Measurements from ENCODE around the gene STEAP1.
"Not testable (repeated sequence)": the region's sequence is repeated elsewhere in the genome, so short reads cannot be mapped to it uniquely, and the experiment has no call there.

The STEAP1 gene

DNA sequence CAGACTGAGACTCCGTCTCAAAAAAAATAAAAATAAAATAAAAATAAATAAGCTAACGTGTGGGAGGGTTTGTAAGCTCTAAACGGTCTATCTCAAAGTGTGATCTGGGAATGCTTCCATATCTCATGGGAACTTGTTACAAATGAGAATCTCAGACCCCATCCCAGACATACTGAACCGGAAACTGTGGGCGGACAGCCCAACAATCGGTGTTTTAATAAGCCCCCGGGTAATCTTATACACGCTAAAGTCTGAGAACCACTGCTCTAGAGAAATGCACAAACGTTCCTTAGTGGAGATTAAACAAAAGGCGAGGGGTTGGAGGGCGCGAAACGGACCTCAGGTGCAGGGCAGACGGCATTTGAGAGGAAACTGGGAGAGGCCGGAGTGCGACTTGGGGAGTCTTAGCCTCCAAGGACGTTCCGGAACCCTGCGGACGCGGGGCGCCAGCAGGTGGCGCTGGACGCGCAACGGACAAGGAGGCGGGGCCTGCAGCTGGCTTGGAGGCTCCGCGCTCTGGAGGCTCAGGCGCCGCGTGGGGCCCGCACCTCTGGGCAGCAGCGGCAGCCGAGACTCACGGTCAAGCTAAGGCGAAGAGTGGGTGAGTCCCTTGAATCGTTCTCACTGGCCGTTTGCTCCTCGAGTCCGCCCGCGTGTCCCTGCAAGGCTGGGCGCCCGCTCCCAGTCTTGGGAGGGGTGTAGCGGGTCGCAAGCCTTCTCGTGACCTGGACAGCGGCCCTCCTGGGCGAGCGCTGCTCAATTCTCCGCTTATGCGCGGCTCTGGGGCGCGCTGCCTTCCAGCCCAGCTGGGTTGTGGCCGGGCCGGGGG lies at the start of gene STEAP1:
Gene STEAP1 (plus strand): TSS at position 527 of the 829 bp plus-strand sequence. CDS start 5,320 bp downstream, outside the sequence.
- peak; percentile 73 for DNase-seq (ENCODE audit: low spot score)

DNA sequence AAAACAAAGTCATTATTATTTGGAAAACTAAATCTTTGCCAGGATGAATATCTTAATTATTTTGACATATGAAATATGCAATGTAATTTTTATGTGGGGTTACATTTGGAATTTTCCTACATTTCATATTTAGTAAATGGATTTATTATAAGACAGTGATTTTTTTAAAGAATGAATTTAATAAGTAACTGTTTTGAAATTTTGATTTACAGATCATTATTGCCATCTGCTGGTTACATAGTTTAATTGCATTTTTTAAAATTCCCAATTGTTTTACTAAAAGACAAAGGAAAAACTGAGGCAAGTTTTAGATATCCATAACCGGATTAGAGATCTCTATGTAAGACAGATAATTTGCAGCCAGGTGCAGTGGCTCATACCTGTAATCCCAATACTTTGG lies 39.3 kb upstream of the STEAP1 start:
- DNase-seq (ENCODE audit: low spot score), result not testable (repeated sequence)

DNA sequence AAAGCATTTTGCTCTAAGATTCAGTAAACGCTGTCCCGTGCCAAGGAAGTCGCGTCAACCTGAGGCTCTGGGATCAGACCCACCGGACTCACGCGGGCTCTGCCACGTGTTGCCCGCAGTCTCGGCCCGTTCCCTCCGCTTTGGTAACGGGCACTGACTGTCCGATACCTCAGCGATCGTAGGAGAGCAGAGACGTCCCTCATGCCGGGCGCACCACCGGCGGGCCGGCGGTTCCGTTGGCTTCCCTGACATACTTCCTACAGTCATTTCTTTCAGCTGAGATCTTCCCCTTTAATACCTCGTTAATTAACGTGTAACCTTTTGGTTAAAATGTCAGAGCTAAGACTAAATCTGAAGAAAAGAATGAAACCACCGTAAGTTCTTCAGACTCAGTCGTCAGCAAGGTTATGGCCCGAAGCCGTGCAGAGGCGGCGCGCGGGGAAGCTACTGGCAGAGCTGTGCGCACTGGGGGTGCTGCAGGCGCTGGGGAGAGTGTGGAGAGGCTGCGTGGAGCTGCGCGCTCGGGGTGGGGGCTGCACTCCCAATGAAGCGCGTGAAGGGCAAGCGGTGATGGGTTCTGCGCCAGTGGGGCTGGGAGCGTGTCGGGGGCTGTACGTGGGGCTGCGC lies 35.6 kb upstream of the STEAP1 start:
- DNase-seq (ENCODE audit: low spot score), result not testable (repeated sequence)

DNA sequence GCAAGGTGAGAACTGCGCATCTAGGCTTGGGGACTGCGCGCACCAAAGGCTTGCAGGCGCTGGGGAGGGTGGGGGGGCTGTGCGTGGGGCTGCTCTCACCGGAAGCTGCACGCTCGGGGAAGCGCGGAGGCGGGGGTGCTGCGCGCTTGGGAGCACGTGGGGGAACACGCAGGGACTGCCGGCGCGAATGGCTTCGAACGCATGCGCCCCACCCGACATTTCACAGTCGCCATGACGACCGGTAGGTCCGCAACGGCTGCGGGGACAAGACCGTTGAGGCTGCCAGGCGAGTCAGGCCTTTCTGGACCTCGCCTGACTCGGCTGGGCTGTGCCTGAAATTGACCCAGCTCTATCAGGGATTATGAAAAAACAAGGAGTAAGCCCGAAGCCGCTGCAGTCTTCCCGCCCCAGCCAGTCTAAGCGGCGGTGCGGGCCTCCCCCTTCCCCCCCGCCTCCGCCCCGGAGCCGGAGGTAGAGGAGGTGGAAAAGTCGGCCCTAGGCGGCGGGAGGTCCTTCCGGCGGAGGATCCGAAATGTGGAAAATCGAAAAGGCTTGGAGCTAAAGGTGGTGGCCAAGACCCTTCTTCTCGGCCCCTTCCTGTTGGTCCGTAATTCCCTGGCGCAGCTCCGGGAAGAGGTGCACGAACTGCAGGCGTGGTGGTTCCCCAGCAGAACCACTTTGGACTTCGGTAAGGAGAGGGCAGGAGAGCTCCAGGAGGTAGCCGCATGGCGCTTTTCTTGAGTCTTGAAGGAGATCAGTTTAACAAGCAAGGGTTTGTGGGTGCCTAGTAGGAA lies 34.9 kb upstream of the STEAP1 start:
- DNase-seq (ENCODE audit: low spot score), result peak; percentile 24

DNA sequence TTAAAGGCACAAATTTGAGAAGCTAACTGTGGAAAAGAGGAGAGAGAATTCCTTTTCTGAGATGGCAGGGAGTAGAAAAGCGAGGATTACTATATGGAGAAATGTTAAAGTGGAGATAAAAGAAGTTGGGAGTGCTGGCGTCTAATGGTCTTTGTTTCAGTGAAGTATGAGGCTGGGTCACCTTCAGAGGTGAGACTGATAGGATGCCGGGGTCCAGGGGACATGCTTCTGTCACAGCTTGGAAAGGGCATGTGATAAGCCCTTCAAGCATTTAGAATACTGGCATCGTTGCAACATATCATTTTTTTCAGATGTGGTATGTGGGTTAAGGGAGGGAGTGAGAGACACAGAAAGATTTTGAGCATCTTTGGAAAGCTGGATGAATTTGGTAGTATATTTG lies 34.1 kb upstream of the STEAP1 start:
- not testable (repeated sequence) for DNase-seq (ENCODE audit: low spot score)

DNA sequence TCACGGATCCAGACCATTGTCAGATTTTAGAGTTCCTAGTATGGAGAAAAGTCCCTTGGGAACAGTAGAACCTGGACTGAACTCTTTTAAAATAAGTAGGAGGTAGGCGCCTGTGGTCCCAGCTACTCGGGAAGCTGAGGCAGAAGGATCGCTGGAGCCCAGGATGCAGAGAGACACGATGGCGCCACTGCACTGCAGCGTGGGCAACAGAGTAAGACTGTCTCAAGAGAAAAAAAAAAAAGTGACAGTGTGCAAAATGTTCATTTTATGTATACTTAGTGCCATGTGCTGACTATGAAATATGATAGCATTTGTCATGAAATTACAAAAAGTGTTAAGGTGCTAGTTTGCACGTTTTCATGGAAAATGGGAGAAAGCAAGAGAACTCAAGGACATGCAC lies 22.5 kb upstream of the STEAP1 start:
- not testable (repeated sequence) for DNase-seq (ENCODE audit: low spot score)

DNA sequence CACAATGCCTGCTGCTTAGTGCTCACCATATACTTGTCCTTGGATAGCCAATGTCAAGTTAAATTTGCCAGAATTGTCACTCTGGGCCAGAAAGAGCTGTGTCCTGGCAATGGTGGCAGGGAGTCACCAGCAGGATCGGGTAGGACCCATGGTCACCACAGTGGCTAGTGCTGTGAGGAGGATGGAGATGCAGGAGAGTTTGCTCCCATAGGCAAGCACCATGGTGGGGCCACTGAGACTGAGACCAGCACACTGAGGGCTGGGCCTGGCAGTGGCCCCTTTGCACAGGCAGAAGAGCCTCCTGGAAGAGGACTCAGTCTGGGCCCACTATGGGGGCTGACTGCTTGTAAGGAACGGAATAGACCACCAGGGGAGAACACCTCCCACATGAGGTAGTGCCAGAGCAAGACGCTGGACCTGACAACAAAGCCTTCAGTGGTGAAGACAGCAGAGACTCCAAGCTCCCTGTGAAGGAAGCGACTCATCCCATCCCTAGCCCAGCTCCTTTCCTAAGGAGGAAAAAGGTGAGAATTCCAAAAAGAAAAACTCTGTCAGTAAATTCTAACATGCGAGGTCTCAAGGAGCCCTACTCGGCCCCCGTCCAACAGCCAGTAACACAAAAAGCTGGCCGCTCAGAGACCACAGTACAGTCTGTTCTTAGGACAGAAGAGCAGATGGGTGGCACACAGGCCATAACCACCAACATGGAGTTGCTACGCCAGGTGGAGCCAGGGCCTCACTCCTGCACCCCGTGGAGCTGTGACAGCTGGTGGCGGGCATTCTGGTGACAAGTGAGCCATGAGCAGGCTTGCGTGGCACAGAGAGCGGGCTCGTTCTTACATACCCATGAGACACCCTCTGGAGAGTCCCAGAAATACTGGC lies 6.9 kb upstream of the STEAP1 start:
- not testable (repeated sequence) for DNase-seq (ENCODE audit: low spot score)

DNA sequence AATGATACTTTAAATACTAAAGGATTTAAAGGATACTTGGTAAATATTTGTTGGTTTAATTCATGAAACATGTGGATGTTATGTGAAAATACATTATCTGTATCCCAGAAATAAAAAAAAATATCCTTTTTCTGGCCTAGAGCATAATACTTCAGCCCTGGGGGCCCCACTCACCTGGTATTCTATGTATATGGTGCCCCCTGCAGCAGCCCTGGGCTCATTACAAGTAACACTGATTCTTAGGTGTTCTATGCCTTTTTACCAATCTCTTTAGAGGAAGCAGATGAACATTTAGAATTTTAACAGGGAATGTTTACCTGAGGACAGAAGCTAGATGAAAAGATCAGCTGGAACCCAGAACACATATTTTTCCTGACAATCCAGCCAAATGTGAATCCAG lies 4.8 kb upstream of the STEAP1 start:
- not testable (repeated sequence) for DNase-seq (ENCODE audit: low spot score)

DNA sequence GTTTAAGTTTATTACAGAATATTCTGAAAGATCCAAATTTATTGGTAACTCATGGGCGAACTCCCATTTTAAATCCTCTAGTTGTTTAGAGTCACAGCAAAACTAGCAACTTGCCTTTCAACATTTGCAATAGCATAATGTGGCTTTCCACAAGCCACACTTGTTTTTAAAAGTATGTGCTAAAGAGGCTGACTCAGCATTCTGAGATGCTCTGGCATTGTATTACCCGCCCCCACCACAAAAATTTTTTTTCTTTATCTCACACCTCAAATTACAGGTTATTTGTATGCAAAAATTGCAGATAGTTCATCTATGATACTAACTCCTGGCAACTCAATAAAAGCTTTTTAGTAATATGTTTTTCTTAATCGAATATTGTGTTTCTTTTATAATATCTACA lies 2.4 kb upstream of the STEAP1 start:
- DNase-seq (ENCODE audit: low spot score), result not testable (repeated sequence)

DNA sequence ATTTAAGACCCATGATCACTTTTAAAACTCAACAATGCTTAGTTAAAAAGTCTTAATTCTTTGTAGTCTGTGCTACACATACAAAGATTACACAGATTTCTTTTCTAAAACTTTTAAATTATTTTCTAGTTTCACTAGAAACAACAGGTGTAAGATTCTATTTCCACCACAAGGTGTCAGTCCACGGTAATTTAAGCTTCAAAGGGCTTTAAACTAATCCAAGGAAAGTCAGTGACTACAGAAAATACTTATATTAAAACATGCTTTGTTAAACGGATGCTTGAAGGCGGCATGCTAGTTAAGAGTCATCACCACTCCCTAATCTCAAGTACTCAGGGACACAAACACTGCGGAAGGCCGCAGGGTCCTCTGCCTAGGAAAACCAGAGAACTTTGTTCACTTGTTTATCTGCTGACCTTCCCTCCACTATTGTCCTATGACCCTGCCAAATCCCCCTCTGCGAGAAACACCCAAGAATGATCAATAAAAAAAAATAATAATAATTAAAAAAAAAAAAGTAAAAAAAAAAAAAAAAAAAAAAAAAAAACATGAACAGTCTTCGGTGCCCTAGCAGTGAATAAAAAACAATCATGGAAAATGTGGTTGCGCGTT lies 1.5 kb upstream of the STEAP1 start:
- peak; percentile 11 for DNase-seq (ENCODE audit: low spot score)

DNA sequence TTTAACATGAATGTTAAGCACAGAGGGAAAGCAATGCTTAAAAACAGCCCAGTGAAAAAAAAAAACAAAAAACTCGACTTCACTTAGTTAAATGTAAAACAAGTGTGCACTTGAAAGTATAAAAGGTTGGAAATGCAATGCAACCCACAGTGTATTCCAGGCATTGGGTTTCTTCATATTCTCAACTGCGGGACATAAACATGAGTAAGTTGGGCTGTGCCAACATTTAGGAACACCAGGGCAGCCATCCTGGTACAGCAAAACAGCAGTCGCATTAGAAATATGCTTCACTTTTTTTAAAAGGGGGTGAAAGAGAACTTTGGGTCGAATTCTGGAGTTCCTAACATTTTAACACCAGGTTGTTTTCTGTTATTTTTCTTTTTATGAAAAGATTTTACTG lies 937 bp downstream of the STEAP1 start:
- DNase-seq (ENCODE audit: low spot score), result no peak

DNA sequence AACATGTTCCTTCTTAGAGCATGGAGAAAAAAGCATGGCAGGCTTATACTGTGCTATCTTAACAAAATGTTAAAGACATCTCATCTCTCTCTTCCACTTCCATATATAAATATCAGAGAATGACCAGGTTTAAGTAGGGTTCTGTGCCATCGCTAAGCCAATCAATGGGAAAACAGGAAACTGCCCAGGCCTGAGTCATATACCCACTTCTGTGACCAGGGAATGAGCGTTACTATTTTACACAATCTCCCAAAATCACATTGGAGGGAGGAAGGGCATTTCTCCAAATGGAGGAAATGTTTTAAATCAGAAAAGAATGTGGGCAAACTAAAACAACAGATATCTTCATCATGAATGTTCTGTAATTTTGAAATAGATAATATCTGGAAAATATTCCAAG lies 3.1 kb downstream of the STEAP1 start:
- DNase-seq (ENCODE audit: low spot score), result not testable (repeated sequence)

DNA sequence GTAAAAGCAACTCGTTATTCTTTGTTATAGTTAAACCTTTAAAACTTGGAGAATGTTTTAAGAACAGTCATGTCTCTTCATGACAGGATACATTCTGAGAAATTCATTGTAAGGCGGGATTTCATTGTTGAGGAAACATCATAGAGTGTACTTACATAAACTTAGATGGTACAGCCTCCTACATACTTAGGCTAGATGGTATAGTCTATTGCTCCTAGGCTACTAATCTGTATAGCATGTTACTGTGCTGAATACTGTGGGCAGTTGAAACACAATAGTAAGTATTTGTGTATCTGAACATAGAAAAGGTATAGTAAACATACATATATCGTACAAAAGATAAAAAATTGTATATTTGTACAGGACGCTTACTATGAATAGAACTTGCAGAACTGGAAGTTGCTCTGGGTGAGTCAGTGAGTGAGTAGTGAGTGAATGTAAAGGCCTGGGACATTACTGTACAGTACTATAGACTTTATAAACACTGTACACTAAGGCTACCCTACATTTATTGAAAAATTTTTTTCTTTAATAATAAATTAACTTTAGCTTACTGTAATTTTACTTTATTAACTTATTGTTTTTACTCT lies 3.6 kb downstream of the STEAP1 start:
- DNase-seq (ENCODE audit: low spot score), result not testable (repeated sequence)

DNA sequence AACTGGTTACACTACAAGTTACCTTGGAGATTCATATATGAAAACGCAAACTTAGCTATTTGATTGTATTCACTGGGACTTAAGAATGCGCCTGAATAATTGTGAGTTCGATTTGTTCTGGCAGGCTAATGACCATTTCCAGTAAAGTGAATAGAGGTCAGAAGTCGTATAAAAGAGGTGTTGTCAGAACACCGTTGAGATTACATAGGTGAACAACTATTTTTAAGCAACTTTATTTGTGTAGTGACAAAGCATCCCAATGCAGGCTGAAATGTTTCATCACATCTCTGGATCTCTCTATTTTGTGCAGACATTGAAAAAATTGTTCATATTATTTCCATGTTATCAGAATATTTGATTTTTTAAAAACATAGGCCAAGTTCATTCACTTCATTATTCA lies 9.3 kb downstream of the STEAP1 start:
- no peak for DNase-seq (ENCODE audit: low spot score)

DNA sequence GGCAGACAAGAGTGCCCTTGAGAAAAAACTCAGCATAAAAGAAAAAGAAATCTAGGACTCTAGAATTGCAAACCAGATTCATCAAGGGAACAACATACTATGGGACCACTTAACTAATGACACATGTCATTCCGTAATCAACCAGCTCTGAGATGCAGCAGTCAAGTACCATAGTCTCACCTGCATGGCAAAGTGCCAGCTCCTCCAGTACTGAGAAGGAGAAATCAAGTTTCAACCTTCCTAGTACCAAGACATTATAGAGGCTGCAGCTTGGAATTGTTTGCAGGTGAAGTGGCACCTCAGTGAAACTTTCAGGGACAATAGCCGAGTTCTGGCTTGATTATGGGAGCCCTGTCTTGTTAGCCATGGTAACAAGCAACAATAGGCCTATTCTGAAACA lies 11.5 kb downstream of the STEAP1 start:
- DNase-seq (ENCODE audit: low spot score), result no peak

DNA sequence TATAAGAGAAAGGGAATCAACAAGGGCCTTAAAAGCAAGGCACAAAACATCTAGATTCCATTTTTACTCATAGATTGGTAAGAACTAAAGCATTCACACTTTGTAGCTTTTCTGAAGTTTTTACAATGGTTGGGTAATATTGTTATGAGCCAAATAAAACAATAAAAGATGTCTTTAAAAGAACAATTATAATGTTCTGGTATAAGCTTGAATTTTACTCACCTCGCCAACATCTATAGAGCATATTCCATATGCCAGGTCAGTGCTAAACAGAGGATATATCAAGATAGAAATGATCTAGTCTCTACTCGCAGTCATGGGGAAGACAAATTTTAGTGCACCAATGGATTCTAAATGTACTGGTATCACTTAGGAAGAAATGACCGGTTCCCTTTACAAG lies 11.9 kb downstream of the STEAP1 start:
- DNase-seq (ENCODE audit: low spot score), result no peak

DNA sequence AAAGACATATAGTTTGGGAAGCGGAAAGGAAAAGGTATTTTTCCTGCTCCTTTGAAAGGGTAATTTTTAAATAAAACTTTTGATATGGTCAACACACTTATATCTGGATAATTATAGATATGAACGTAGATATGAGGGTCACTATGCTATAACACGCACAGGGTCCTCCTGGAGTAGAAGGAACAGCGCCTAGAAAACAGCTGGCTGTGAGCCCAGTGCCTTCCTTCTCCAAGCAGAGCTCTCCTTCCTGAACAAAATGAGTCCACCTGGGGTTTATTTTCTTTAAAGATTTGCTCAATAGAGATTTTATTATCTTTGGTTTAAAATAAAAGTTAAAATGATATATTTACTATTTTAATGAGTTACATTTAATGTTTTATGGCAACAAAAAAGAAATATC lies 13.1 kb downstream of the STEAP1 start:
- no peak for DNase-seq (ENCODE audit: low spot score)

DNA sequence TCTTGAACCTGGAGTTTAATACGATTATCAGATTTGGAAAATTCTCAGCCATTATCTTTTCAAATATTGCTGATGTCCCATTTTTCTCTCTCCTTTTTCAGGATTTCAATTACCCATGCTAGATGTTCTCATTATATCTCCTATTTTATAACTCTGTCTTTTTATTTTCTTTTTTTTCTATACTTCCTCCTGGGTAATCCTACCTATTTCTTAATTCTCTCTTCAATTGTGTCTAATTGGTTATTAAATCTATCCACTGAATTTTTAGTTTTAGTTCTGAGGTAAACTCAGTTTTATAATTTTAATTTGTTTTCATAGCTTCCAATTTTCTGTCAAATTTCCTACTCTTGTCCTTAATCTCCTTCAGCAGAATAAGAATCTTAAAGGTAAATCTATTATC lies 15.6 kb downstream of the STEAP1 start:
- no peak for DNase-seq (ENCODE audit: low spot score)

DNA sequence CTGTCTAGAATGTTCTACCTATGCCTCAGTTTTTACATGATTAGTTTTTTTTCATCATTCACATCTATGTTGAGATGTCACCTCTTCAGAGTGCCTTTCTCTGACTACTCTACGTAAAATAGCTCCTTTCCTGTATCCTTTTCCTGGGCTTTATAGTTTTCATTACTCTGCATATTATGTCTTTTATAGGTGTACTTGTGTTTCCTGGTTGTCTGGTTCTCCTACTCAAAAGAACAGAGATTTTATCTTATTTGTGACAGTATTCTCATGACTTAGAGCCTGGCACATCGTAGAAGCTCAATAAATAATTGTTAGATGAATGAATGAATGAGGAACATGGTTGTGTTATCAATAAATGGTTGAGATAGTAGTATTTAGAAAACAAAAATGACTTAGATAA lies 17.9 kb downstream of the STEAP1 start:
- DNase-seq (ENCODE audit: low spot score), result no peak

DNA sequence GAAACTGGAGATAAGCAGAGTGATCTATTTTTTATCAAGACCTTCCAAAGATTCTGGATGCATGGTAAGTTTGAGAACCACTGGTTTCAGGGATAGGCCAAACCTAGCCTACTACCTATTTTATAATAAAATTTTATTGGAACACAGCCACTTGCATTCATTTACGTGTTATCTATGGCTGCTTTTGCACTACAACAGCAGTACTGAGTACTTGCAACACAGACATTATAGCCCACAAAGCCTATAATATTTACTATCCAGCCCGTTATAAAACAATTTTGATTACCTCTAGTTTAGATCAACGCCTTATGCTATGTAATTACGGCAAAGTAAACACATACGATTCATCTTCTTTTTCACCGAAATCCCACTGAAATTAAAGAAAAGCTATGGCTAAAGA lies 18.4 kb downstream of the STEAP1 start:
- no peak for DNase-seq (ENCODE audit: low spot score)

All from globus pallidus (tissue), 1 donor.